Liver (tissue), 9 donors: ENCODE results near the gene UBAP1L. TPM values are rescaled to one million over a fixed set of nuclear protein-coding genes. Genes with fewer than 3 reads are reported as not detected.

Source experiments
- DNase-seq: peaks from one replicate; pipeline ENCODE4 v3.0.0-alpha.2; 2017; ENCODE audit warnings: low spot score
- H3K27ac ChIP-seq, 2 donors: one replicate each; pipeline ENCODE4 v1.7.0; 2013; ENCODE audit warnings: inconsistent platforms in 2 of 2, low read length in 2 of 2, control low read depth in 1 of 2, low read depth in 1 of 2, mild to moderate bottlenecking in 1 of 2
- H3K27me3 ChIP-seq, 4 donors: one replicate each; pipeline versions ENCODE4 v1.6.1 to v1.7.0; 2013; ENCODE audit warnings: low read length in 3 of 4, inconsistent platforms in 1 of 4, mild to moderate bottlenecking in 1 of 4, moderate library complexity in 1 of 4; ENCODE audit not compliant: control insufficient read depth in 4 of 4, insufficient read depth in 4 of 4
- H3K36me3 ChIP-seq, 4 donors: one replicate each; pipeline versions ENCODE4 v1.6.1 to v1.7.0; 2013; ENCODE audit warnings: low read length in 3 of 4, mild to moderate bottlenecking in 3 of 4, low read depth in 1 of 4, moderate library complexity in 1 of 4; ENCODE audit not compliant: control insufficient read depth in 4 of 4, insufficient read depth in 3 of 4
- H3K4me1 ChIP-seq, 4 donors: one replicate each; pipeline versions ENCODE4 v1.6.1 to v1.7.0; 2013; ENCODE audit warnings: low read length in 3 of 4, mild to moderate bottlenecking in 3 of 4, moderate library complexity in 1 of 4; ENCODE audit not compliant: control insufficient read depth in 4 of 4, insufficient read depth in 4 of 4
- H3K4me3 ChIP-seq, 3 donors: one replicate each; pipeline versions ENCODE4 v1.6.1 to v1.7.0; 2013; ENCODE audit warnings: low read length in 3 of 3, control low read depth in 1 of 3, low read depth in 1 of 3, mild to moderate bottlenecking in 1 of 3
- H3K9ac ChIP-seq, 2 donors: one replicate each; pipeline ENCODE4 v1.7.0; 2013; ENCODE audit warnings: low read length in 2 of 2, mild to moderate bottlenecking in 2 of 2, moderate library complexity in 2 of 2, control low read depth in 1 of 2, low read depth in 1 of 2
- H3K9me3 ChIP-seq, 4 donors: one replicate each; pipeline versions ENCODE4 v1.6.1 to v1.7.0; 2013; ENCODE audit warnings: low read length in 3 of 4; ENCODE audit not compliant: control insufficient read depth in 4 of 4
- ATF3 ChIP-seq: IDR thresholded peaks from 2 replicates; pipeline ENCODE4 v1.6.1; 2016; ENCODE audit warnings: antibody characterized with exemption
- CTCF ChIP-seq: fragments of 150-350 bp; IDR thresholded peaks from 2 replicates; pipeline ENCODE4 v1.5.1; 2017; ENCODE audit warnings: improper control_type of control experiment, low read depth, low read length; ENCODE audit not compliant: missing input control
- EGR1 ChIP-seq, 2 donors: IDR thresholded peaks; 2 replicates each; pipeline ENCODE4 v1.6.1; 2016 to 2018; ENCODE audit warnings: antibody characterized with exemption in 2 of 2, low read depth in 2 of 2
- FOXA1 ChIP-seq: IDR thresholded peaks from 2 replicates; pipeline ENCODE4 v1.6.1; 2016; ENCODE audit warnings: antibody characterized with exemption
- FOXA2 ChIP-seq: IDR thresholded peaks from 2 replicates; pipeline ENCODE4 v1.6.1; 2016; ENCODE audit warnings: antibody characterized with exemption
- GABPA ChIP-seq, 2 donors: IDR thresholded peaks in 1 of 2; conservative IDR thresholded peaks in 1 of 2; 2 replicates each; pipeline ENCODE4 v1.6.1; 2016; ENCODE audit warnings: antibody characterized with exemption in 2 of 2, mild to moderate bottlenecking in 1 of 2, moderate library complexity in 1 of 2
- HNF4A ChIP-seq, 2 donors: conservative IDR thresholded peaks; 2 replicates each; pipeline ENCODE4 v1.6.1; 2016; ENCODE audit warnings: antibody characterized with exemption in 2 of 2, mild to moderate bottlenecking in 2 of 2
- JUND ChIP-seq, 2 donors: IDR thresholded peaks; 2 replicates each; pipeline ENCODE4 v1.6.1; 2016; ENCODE audit warnings: antibody characterized with exemption in 2 of 2
- NR2F2 ChIP-seq: IDR thresholded peaks from 2 replicates; pipeline ENCODE4 v1.6.1; 2016; ENCODE audit warnings: antibody characterized with exemption
- RAD21 ChIP-seq, 2 donors: IDR thresholded peaks; 2 replicates each; pipeline ENCODE4 v1.6.1; 2016; ENCODE audit warnings: antibody characterized with exemption in 2 of 2, mild to moderate bottlenecking in 2 of 2
- REST ChIP-seq: IDR thresholded peaks from 2 replicates; pipeline ENCODE4 v1.6.1; 2016; ENCODE audit warnings: antibody characterized with exemption, mild to moderate bottlenecking
- RXRA ChIP-seq, 2 donors: IDR thresholded peaks; 2 replicates each; pipeline ENCODE4 v1.6.1; 2017 to 2018; ENCODE audit warnings: antibody characterized with exemption in 2 of 2, mild to moderate bottlenecking in 1 of 2
- YY1 ChIP-seq: IDR thresholded peaks from 2 replicates; pipeline ENCODE4 v1.6.1; 2016; ENCODE audit warnings: antibody characterized with exemption, mild to moderate bottlenecking
- ZBTB33 ChIP-seq: IDR thresholded peaks from 2 replicates; pipeline ENCODE4 v1.6.1; 2016; ENCODE audit warnings: antibody characterized with exemption
- WGBS: extraction: QIAGEN DNeasy Blood & Tissue Kit; methylation state at CpG from one replicate; pipeline ENCODE4 v1.1.7; 2013; 5-methylcytosine and 5-hydroxymethylcytosine counted together
- polyA plus RNA-seq, 2 donors: library from polyadenylated mRNA; stranded (reverse) in 1 of 2; unstranded in 1 of 2; fragments of 200-250 nt in 1 of 2; fragments of >200 nt in 1 of 2; fragmentation: Nextera tagmentation in 1 of 2; extraction: Ambion mirVana in 1 of 2; gene quantifications; one replicate each; pipeline versions ENCODE4 v1.2.1 to v1.2.3, GENCODE V29; 2013 to 2015
- total RNA-seq, 2 donors: library from RNA; depleted of rRNA; stranded (reverse); fragments of >200 nt; gene quantifications; one replicate each; pipeline ENCODE4 v1.2.3, GENCODE V29; 2014
- TF ChIP-seq, protein P1 (sequence below): IDR thresholded peaks from 2 replicates; pipeline ENCODE4 v1.6.1; 2016; ENCODE audit warnings: antibody characterized with exemption
- donor health status: healthy.
- donor health status: healthy.
- donor health status: healthy.
- donor health status: healthy.
- donor health status: healthy.

UBAP1L gene
- total and polyA plus RNA-seq, 4 donors: 0.57 to 6.9 (median 0.90) TPM

- Histone ChIP-seq H3K9ac (no peak overlapping the region), H3K4me3 (no peak overlapping the region), H3K9me3 (no peaks in the 10 kb centered on the region), H3K36me3 (no peaks in the 10 kb centered on the region), H3K27me3 (no peaks in the 10 kb centered on the region), H3K4me1 (peaks cover 17 to 43% (median 29%) of the 10 kb centered on the region in 4 donors), H3K27ac (no peak overlapping the region)
- WGBS: 84% methylated on average over 6 of the region's 6 CpGs
- TF ChIP-seq REST: no peak
- TF ChIP-seq FOXA1: no peak
- TF ChIP-seq HNF4A (conservative IDR thresholded peaks at IDR 0.05): no peak
- no peak for TF ChIP-seq FOXA2
- no peak for TF ChIP-seq CTCF
- no peak for TF ChIP-seq NR2F2
- no peak for TF ChIP-seq ATF3
- TF ChIP-seq ZBTB33: no peak
- TF ChIP-seq RXRA (IDR thresholded peaks at IDR 0.05): no peak
- no peak for TF ChIP-seq JUND (IDR thresholded peaks at IDR 0.05)
- no peak for TF ChIP-seq GABPA (IDR thresholded peaks at IDR 0.05 in 1 of 2, conservative IDR thresholded peaks at IDR 0.05 in 1 of 2)
- TF ChIP-seq, protein P1, sequence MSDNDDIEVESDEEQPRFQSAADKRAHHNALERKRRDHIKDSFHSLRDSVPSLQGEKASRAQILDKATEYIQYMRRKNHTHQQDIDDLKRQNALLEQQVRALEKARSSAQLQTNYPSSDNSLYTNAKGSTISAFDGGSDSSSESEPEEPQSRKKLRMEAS: no peak
- no peak for TF ChIP-seq EGR1 (IDR thresholded peaks at IDR 0.05; ENCODE audit: low read depth in 2 of 2)
- no peak for TF ChIP-seq YY1
- no peak for TF ChIP-seq RAD21 (IDR thresholded peaks at IDR 0.05)
- no peak for DNase-seq
These were observed 28.3 kb downstream of the UBAP1L start for GRCh38 chr15:65086680-65087111.
